ENCODE results near the gene CLIC5. TPM values are rescaled to one million over a fixed set of nuclear protein-coding genes. Genes with fewer than 3 reads are reported as not detected.

Gene CLIC5
- total RNA-seq, 4 donors from 2014 or later: 2.8 to 6.9 (median 5.0) TPM

DNA sequence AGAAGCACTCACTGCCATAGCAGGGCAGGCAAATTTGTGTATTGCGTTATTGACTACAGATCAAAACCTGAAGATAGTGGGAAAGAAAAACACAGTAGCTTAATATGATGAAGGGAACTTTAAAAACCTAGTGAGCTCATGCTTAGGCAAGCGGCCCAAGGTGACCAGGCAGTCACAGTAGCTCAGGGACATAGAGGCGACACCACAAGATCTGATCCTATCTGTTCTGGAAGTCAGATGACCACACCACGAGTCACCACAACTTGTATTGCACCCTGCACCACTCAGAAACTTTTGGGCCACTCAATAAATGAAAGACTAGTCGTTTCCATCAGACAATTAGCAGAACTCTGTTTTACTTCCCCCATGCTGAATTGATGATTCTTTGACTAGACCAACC is 4.9 kb downstream of the CLIC5 start:
- peaks cover 0 to 17% (median 8%) of the 10 kb centered on the region in 3 donors for H3K4me1 ChIP-seq
- H3K27ac ChIP-seq: no peak overlapping the region
- TF ChIP-seq, protein P1, sequence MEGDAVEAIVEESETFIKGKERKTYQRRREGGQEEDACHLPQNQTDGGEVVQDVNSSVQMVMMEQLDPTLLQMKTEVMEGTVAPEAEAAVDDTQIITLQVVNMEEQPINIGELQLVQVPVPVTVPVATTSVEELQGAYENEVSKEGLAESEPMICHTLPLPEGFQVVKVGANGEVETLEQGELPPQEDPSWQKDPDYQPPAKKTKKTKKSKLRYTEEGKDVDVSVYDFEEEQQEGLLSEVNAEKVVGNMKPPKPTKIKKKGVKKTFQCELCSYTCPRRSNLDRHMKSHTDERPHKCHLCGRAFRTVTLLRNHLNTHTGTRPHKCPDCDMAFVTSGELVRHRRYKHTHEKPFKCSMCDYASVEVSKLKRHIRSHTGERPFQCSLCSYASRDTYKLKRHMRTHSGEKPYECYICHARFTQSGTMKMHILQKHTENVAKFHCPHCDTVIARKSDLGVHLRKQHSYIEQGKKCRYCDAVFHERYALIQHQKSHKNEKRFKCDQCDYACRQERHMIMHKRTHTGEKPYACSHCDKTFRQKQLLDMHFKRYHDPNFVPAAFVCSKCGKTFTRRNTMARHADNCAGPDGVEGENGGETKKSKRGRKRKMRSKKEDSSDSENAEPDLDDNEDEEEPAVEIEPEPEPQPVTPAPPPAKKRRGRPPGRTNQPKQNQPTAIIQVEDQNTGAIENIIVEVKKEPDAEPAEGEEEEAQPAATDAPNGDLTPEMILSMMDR (IDR thresholded peaks at IDR 0.05): no peak
- TF ChIP-seq EP300 (IDR thresholded peaks at IDR 0.05) (no peak), POLR2AphosphoS5 (IDR thresholded peaks at IDR 0.05) (no peak), POLR2A (IDR thresholded peaks at IDR 0.05) (no peak)

DNA sequence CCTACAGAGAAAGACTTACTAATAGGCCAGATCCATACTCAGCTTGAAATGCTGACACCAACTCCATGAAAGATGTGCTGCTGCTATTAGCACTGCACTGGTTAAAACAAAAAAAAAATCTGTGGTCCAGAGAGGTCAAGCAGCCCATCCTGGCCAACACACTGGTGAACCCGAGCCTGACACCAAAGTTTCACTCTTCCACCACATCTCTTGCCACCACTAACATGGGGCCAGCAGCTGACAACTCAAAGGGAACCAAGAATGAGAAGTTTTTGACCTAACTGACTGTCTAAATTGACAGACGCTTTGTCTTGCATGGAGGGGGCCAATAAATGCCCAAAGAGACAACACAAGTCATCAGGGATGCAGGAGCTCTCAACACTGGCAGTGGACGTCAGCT is 5.4 kb downstream of the CLIC5 start:
- peaks cover 20% of the 10 kb centered on the region for H3K27me3 ChIP-seq
- no peak for ATAC-seq
- no peak overlapping the region for H3K27ac ChIP-seq
- no peaks in the 10 kb centered on the region for H3K36me3 ChIP-seq
- H3K4me1 ChIP-seq: peaks cover 0 to 12% (median 3%) of the 10 kb centered on the region in 3 donors
- 100% methylated on average over 1 to 2 of the region's 3 CpGs for WGBS, 2 donors (ENCODE audit: low coverage in 1 of 2)
- no peak overlapping the region for H3K4me3 ChIP-seq
- TF ChIP-seq, protein P1 (IDR thresholded peaks at IDR 0.05): no peak
- no peak for TF ChIP-seq EP300 (IDR thresholded peaks at IDR 0.05)
- no peak for TF ChIP-seq POLR2AphosphoS5 (IDR thresholded peaks at IDR 0.05)
- no peak for TF ChIP-seq POLR2A (IDR thresholded peaks at IDR 0.05)
- H3K9me3 ChIP-seq: no peaks in the 10 kb centered on the region

More for the DNA sequence above, 4.9 kb downstream of the CLIC5 start:
- no peak for ATAC-seq
- Histone ChIP-seq H3K36me3 (no peaks in the 10 kb centered on the region), H3K9me3 (no peaks in the 10 kb centered on the region), H3K27me3 (peaks cover 25% of the 10 kb centered on the region), H3K4me3 (no peak overlapping the region)
- 80 to 83% methylated on average over 4 to 5 of the region's 5 CpGs for WGBS, 2 donors (ENCODE audit: low coverage in 1 of 2)

DNA sequence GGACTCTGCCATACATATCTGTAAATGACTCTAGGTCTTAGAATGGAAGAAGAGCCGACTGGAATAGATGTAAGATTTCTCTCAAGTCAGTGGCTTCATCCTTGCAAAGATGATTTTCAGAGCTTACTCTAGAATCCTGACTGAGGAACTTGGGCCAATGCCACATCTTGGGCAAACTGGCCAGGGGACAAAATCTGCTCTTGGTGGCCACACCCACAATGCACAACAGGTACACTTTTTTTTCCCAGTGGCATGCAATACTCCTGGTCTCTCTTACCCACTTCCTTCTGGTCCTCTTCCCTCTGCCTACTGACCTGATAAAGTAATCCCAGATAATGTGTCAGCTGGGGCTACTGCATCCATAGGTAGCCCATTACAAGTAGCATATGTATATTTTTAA is 13.4 kb downstream of the CLIC5 start:
- 100% methylated on average over 1 of the region's 1 CpG for WGBS, 2 donors (ENCODE audit: low coverage in 1 of 2)
- no peaks in the 10 kb centered on the region for H3K4me1 ChIP-seq
- no peak overlapping the region for H3K27ac ChIP-seq
- TF ChIP-seq, protein P1 (IDR thresholded peaks at IDR 0.05): no peak
- TF ChIP-seq EP300 (IDR thresholded peaks at IDR 0.05) (no peak), POLR2A (IDR thresholded peaks at IDR 0.05) (no peak), POLR2AphosphoS5 (IDR thresholded peaks at IDR 0.05) (no peak)
- H3K4me3 ChIP-seq: no peak overlapping the region
- ATAC-seq: no peak
- H3K36me3 ChIP-seq: no peaks in the 10 kb centered on the region
- no peaks in the 10 kb centered on the region for H3K27me3 ChIP-seq
- no peaks in the 10 kb centered on the region for H3K9me3 ChIP-seq

DNA sequence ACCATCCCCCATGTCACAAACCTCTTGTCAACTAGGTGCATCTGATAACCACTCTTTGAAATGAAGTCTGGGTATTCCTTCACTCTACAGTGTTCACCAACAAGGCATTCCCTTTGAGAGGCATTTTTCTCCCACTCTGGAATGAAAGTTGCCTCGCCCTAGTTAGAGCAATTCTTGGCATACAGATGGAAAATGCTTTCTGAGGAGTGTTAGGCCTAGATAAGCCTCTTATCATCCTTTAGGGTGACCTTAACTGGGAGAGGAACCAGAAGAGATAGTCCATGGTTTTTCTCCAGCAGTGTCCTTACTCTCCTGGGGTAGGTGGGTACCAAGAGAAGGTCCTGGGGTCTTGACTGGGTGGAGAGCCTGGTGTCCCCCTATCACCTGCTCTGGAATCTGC is 14.8 kb downstream of the CLIC5 start:
- Histone ChIP-seq H3K4me3 (no peak overlapping the region), H3K27ac (no peak overlapping the region), H3K27me3 (no peaks in the 10 kb centered on the region), H3K4me1 (no peaks in the 10 kb centered on the region), H3K36me3 (no peaks in the 10 kb centered on the region), H3K9me3 (no peaks in the 10 kb centered on the region)
- ATAC-seq: no peak
- no peak for TF ChIP-seq POLR2A (IDR thresholded peaks at IDR 0.05)
- TF ChIP-seq EP300 (IDR thresholded peaks at IDR 0.05): no peak
- TF ChIP-seq, protein P1 (IDR thresholded peaks at IDR 0.05): no peak
- no peak for TF ChIP-seq POLR2AphosphoS5 (IDR thresholded peaks at IDR 0.05)
- no CpG with 5 or more reads among the region's 1 CpG for WGBS, 2 donors (ENCODE audit: low coverage in 1 of 2)

DNA sequence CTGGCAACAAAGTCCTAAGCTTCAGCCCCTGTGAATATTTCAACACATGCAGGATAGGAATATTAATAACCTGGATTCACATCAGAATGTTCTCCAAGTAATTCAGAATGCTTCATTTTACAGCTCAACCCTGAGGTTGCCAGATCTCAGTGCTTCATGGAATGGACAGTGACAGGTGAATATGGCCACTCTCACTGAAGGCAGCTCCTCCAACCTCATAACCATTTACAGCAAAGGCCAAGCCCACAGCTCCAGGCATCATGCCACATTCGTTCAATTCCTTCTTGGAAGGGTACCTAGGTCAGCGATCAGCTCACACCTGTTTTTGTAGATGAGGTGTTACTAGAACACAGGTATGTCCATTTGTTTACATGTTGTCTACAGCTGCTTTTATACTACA is 17.1 kb downstream of the CLIC5 start:
- WGBS, 2 donors (ENCODE audit: low coverage in 1 of 2): 86% methylated on average over 2 of the region's 2 CpGs; no CpG with 5 or more reads in 1 of the 2 donors
- Histone ChIP-seq H3K4me3 (no peak overlapping the region), H3K9me3 (no peaks in the 10 kb centered on the region), H3K27ac (no peak overlapping the region), H3K27me3 (no peaks in the 10 kb centered on the region), H3K4me1 (no peaks in the 10 kb centered on the region), H3K36me3 (no peaks in the 10 kb centered on the region)
- TF ChIP-seq EP300 (IDR thresholded peaks at IDR 0.05) (no peak), POLR2A (IDR thresholded peaks at IDR 0.05) (no peak), POLR2AphosphoS5 (IDR thresholded peaks at IDR 0.05) (no peak)
- TF ChIP-seq, protein P1 (IDR thresholded peaks at IDR 0.05): no peak
- no peak for ATAC-seq

All from gastroesophageal sphincter (tissue), 4 donors.